ENCODE measurements around the gene HMCN1. TPM values are rescaled to one million over a fixed set of nuclear protein-coding genes. Genes with fewer than 3 reads are reported as not detected.
A peak's percentile ranks its signal among the peaks of the same experiment; 100 is the strongest.

HMCN1 gene
- total RNA-seq, 1 donor from 2014 or later = 28.0 TPM

DNA sequence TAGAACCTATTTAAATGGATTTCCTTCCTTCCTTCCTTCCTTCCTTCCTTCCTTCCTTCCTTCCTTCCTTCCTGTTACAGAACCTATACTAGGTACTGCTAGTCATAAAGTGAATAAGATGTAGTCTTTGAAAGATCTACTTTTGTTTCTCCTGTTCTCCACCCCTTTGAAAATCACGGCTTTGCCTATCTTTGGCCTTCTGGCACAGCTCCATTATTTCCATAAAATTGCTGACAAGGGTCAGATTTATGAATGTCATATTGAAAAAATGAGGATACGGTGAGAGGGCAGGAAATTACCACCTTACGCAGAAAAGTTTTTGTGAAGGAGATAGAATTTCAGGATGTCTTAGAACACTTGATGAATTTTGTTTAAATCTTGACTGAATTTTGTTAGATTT, 18.1 kb upstream of the HMCN1 start:
- peaks cover 9% of the 10 kb centered on the region for H3K4me1 ChIP-seq
- no peaks in the 10 kb centered on the region for H3K36me3 ChIP-seq
- no peaks in the 10 kb centered on the region for H3K27me3 ChIP-seq (ENCODE audit: low read depth)
- DNase-seq (no peak), ATAC-seq (no peak)
- H3K4me3 ChIP-seq = no peak overlapping the region
- no peak overlapping the region for H3K27ac ChIP-seq
- intact Hi-C loops (cut with DNase I) = no loop called here
- TF ChIP-seq, protein P1, sequence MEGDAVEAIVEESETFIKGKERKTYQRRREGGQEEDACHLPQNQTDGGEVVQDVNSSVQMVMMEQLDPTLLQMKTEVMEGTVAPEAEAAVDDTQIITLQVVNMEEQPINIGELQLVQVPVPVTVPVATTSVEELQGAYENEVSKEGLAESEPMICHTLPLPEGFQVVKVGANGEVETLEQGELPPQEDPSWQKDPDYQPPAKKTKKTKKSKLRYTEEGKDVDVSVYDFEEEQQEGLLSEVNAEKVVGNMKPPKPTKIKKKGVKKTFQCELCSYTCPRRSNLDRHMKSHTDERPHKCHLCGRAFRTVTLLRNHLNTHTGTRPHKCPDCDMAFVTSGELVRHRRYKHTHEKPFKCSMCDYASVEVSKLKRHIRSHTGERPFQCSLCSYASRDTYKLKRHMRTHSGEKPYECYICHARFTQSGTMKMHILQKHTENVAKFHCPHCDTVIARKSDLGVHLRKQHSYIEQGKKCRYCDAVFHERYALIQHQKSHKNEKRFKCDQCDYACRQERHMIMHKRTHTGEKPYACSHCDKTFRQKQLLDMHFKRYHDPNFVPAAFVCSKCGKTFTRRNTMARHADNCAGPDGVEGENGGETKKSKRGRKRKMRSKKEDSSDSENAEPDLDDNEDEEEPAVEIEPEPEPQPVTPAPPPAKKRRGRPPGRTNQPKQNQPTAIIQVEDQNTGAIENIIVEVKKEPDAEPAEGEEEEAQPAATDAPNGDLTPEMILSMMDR (IDR thresholded peaks at IDR 0.05) = no peak
- no peaks in the 10 kb centered on the region for H3K9me3 ChIP-seq

DNA sequence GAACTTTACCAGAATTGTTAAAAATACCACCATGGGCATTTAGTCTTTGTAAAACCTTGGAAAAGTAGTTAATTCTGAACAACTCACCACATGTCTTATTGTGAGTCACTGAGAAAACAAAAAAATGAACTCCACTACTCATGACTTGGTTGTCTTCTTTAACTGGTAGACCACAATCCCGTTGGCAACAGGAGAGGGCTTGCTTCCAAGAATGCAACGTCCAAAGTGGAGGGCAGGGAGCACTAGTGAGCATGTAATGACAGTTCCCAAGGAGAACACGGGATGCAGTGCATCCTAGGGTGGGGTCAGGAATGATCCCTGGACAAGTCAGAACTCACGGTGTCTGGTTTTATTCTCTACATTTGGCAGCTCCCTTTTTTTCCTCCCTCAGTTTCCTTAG, 15.2 kb upstream of the HMCN1 start:
- DNase-seq (no peak), ATAC-seq (peak in 1 of 2 donors; percentile 66)
- intact Hi-C loops (cut with DNase I) = no loop called here
- Histone ChIP-seq H3K27ac (no peak overlapping the region), H3K36me3 (no peaks in the 10 kb centered on the region), H3K4me1 (peaks cover 9% of the 10 kb centered on the region), H3K4me3 (no peak overlapping the region), H3K27me3 (ENCODE audit: low read depth) (no peaks in the 10 kb centered on the region), H3K9me3 (no peaks in the 10 kb centered on the region)
- TF ChIP-seq, protein P1 (IDR thresholded peaks at IDR 0.05) = no peak

DNA sequence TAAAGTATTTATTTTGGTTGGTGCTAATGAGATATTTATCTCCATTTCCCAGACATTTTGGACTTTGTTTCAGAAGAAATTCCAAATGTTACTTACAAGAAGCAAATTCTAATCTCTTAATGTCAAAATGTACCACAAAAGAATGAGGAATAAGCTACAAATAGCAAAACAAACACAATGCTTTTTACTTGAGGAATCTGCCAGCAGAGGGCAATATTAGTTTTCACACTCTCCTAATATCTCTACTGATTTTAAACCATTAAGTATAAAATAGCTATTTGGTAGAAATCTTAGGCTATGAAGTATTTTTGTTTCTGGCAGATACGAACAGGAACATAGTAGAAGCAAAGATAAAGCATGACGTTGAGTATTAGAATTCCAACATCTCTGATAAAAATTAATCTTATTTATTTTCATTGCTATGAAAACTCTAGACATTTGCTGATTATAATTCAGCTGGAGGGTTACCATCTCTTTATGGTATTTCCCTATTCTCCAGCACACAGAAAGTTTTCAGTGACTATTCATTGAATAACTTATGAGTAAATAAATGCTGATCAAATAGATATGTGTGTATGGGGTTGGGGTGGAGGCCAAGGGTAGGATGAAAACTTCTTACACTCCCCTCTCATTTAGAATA, 13.4 kb upstream of the HMCN1 start:
- DNase-seq (no peak), ATAC-seq (peak in 1 of 2 donors; percentile 68)
- H3K27ac ChIP-seq = no peak overlapping the region
- peaks cover 9% of the 10 kb centered on the region for H3K4me1 ChIP-seq
- H3K4me3 ChIP-seq = no peak overlapping the region
- no peaks in the 10 kb centered on the region for H3K36me3 ChIP-seq
- no peaks in the 10 kb centered on the region for H3K27me3 ChIP-seq (ENCODE audit: low read depth)
- H3K9me3 ChIP-seq = no peaks in the 10 kb centered on the region
- intact Hi-C loops (cut with DNase I) = no loop called here
- TF ChIP-seq, protein P1 (IDR thresholded peaks at IDR 0.05) = peak; percentile 61

DNA sequence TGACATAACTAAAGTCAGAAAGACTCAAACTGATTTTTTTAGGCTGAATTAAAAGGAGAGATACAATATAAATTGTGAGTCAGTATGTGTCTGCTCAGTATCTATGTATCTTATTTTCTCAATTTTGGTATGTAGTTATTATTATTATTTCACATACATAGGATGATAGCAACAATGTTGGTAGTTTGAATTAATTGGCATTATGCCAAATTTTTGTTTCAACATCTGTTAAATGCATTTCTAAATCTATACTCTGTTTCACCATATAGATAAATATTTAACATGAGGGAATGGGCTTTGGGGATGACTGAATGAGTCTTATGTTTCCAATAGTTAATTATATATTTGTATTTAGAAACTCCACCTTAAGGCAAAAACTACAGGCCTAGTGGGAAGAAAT, 12.6 kb upstream of the HMCN1 start:
- no peaks in the 10 kb centered on the region for H3K27me3 ChIP-seq (ENCODE audit: low read depth)
- H3K4me3 ChIP-seq = no peak overlapping the region
- intact Hi-C loops (cut with DNase I) = no loop called here
- peaks cover 9% of the 10 kb centered on the region for H3K4me1 ChIP-seq
- no peaks in the 10 kb centered on the region for H3K9me3 ChIP-seq
- no peak for DNase-seq
- H3K27ac ChIP-seq = no peak overlapping the region
- no peaks in the 10 kb centered on the region for H3K36me3 ChIP-seq
- no peak for ATAC-seq
- TF ChIP-seq, protein P1 (IDR thresholded peaks at IDR 0.05) = no peak

DNA sequence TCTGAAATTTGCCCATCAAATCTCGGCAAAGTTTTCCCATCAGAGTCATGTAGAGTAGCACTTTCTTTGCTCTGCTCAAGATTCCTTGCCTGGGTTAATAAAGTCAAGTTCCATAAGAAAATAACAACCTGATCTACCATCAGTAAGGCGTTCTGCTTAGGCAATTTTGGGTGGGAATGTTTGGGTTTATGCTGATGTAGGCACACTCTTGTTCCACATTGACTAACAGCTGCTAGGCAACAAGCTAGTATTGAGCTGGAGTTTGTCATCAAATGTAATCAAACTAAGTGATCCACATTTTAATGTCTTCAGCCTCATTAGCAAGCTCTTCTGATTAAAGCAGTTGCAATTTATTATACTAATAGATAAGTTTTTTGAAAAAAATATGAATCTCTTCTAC, 12.1 kb upstream of the HMCN1 start:
- DNase-seq = no peak

More for the DNA sequence above, 12.1 kb upstream of the HMCN1 start:
- Histone ChIP-seq H3K4me3 (no peak overlapping the region), H3K36me3 (no peaks in the 10 kb centered on the region), H3K4me1 (peaks cover 9% of the 10 kb centered on the region), H3K27me3 (ENCODE audit: low read depth) (no peaks in the 10 kb centered on the region), H3K27ac (no peak overlapping the region), H3K9me3 (no peaks in the 10 kb centered on the region)
- TF ChIP-seq, protein P1 (IDR thresholded peaks at IDR 0.05) = no peak
- ATAC-seq = no peak
- intact Hi-C loops (cut with DNase I) = no loop called here
